Lower leg skin (tissue), 4 donors: Measurements from ENCODE around the gene PRDM16. TPM values are rescaled to one million over a fixed set of nuclear protein-coding genes. Genes with fewer than 3 reads are reported as not detected.

Source experiments
- DNase-seq, 2 donors: peaks; one replicate each; pipeline ENCODE4 v3.0.0-alpha.2; 2019; ENCODE audit warnings: low spot score in 2 of 2
- H3K4me3 ChIP-seq: fragments of 200-600 bp; sonication (generic); 2 replicates; pipeline ENCODE4 v1.5.1; 2017; ENCODE audit warnings: mild to moderate bottlenecking, low read depth; ENCODE audit not compliant: poor library complexity, severe bottlenecking
- CTCF ChIP-seq, 3 donors: fragments of 450-650 bp; IDR thresholded peaks; one replicate each; pipeline ENCODE4 v1.5.1; 2016; ENCODE audit warnings: antibody characterized with exemption in 3 of 3, mild to moderate bottlenecking in 3 of 3, moderate library complexity in 2 of 3
- POLR2A ChIP-seq, 2 donors: fragments of 450-650 bp; IDR thresholded peaks; one replicate each; pipeline ENCODE4 v1.6.1; 2016 to 2017; ENCODE audit warnings: antibody characterized with exemption in 2 of 2, mild to moderate bottlenecking in 1 of 2, moderate library complexity in 1 of 2
- WGBS, 2 donors: methylation state at CpG; one replicate each; pipeline ENCODE4 v1.1.5; 2018; 5-methylcytosine and 5-hydroxymethylcytosine counted together
- intact Hi-C: fragments of 100-400 bp; cut with DNase I; formaldehyde crosslinking; loops from one replicate; pipeline ENCODE4 v1.15.0; 2023; ENCODE audit warnings: low total_unique reads
- total RNA-seq, 4 donors: library from RNA; depleted of rRNA; stranded (reverse); fragments of >200 nt; gene quantifications; one replicate each; pipeline ENCODE4 v1.1.0, GENCODE V29; 2016

The PRDM16 gene
- total RNA-seq, 4 donors from 2014 or later, result 0.08 to 0.91 (median 0.56) TPM; not detected in 1

- TF ChIP-seq POLR2A (IDR thresholded peaks at IDR 0.05) (no peak), CTCF (IDR thresholded peaks at IDR 0.05) (no peak)
- no peak for DNase-seq
- WGBS, 2 donors, result 85 to 96% methylated on average over 14 of the region's 14 CpGs
- H3K4me3 ChIP-seq, result no peak overlapping the region
- intact Hi-C loops, result no loop called here
Observed at GRCh38 chr1:3234956-3235355, 166.0 kb downstream of the PRDM16 start.

- DNase-seq, result no peak
- WGBS, 2 donors, result 85 to 86% methylated on average over 10 to 11 of the region's 15 CpGs
- TF ChIP-seq POLR2A (IDR thresholded peaks at IDR 0.05) (no peak), CTCF (IDR thresholded peaks at IDR 0.05) (no peak)
- H3K4me3 ChIP-seq, result no peak overlapping the region
- intact Hi-C loops, result no loop called here
Observed at GRCh38 chr1:3235496-3235895, 166.5 kb downstream of the PRDM16 start.

GRCh38 chr1:3236361-3236760, 167.4 kb downstream of the PRDM16 start:
- 72 to 88% methylated on average over 5 to 9 of the region's 9 CpGs for WGBS, 2 donors

GRCh38 chr1:3236955-3237354, 168.0 kb downstream of the PRDM16 start:
- TF ChIP-seq POLR2A (IDR thresholded peaks at IDR 0.05) (no peak), CTCF (IDR thresholded peaks at IDR 0.05) (no peak)
- 87 to 88% methylated on average over 7 of the region's 7 CpGs for WGBS, 2 donors

More at GRCh38 chr1:3236361-3236760, 167.4 kb downstream of the PRDM16 start:
- DNase-seq, result no peak
- H3K4me3 ChIP-seq, result no peak overlapping the region
- TF ChIP-seq CTCF (IDR thresholded peaks at IDR 0.05) (no peak), POLR2A (IDR thresholded peaks at IDR 0.05) (no peak)
- intact Hi-C loops, result no loop called here

GRCh38 chr1:3237570-3237969, 168.6 kb downstream of the PRDM16 start:
- DNase-seq, result no peak
- no peak overlapping the region for H3K4me3 ChIP-seq
- intact Hi-C loops, result no loop called here
- TF ChIP-seq POLR2A (IDR thresholded peaks at IDR 0.05) (no peak), CTCF (IDR thresholded peaks at IDR 0.05) (no peak)
- 88% methylated on average over 11 to 15 of the region's 15 CpGs for WGBS, 2 donors

More at GRCh38 chr1:3236955-3237354, 168.0 kb downstream of the PRDM16 start:
- DNase-seq, result no peak
- intact Hi-C loops, result no loop called here
- H3K4me3 ChIP-seq, result no peak overlapping the region

- TF ChIP-seq CTCF (IDR thresholded peaks at IDR 0.05) (no peak), POLR2A (IDR thresholded peaks at IDR 0.05) (no peak)
- no peak overlapping the region for H3K4me3 ChIP-seq
- intact Hi-C loops, result no loop called here
- no peak for DNase-seq
- WGBS, 2 donors, result 80 to 85% methylated on average over 28 of the region's 28 CpGs
Observed at GRCh38 chr1:3237994-3238702, 169.1 kb downstream of the PRDM16 start.
